Prostate gland (tissue), 2 donors: ENCODE measurements around the gene CPLX1. TPM values are rescaled to one million over a fixed set of nuclear protein-coding genes. Genes with fewer than 3 reads are reported as not detected.

Experiments
- DNase-seq: peaks from one replicate; pipeline ENCODE4 v3.0.0-alpha.2; 2019; ENCODE audit warnings: low spot score
- H3K27ac ChIP-seq, 2 donors: fragments of 200-600 bp; sonication (generic); 2 replicates each; pipeline ENCODE4 v1.5.1; 2017 to 2019
- H3K27me3 ChIP-seq: fragments of 200-600 bp; sonication (generic); replicated peaks from 2 replicates; pipeline ENCODE4 v1.5.1; 2019; ENCODE audit not compliant: insufficient read depth
- H3K36me3 ChIP-seq, 2 donors: fragments of 200-600 bp; sonication (generic); 1 replicate in 1 of 2; 2 replicates in 1 of 2; pipeline versions ENCODE4 v1.5.1 to v1.8.1; 2017 to 2019
- H3K4me1 ChIP-seq: fragments of 200-600 bp; sonication (generic); replicated peaks from 2 replicates; pipeline ENCODE4 v1.5.1; 2019
- H3K4me3 ChIP-seq, 2 donors: fragments of 200-600 bp; sonication (generic); 2 replicates each; pipeline ENCODE4 v1.5.1; 2017 to 2019
- H3K9me3 ChIP-seq: fragments of 200-600 bp; sonication (generic); 2 replicates; pipeline ENCODE4 v1.5.1; 2017
- CTCF ChIP-seq, 4 experiments: fragments of 200-600 bp in 2 of 4; fragments of 450-650 bp in 2 of 4; sonication (generic) in 2 of 4; IDR thresholded peaks; 1 replicate in 3 of 4; 2 replicates in 1 of 4; pipeline ENCODE4 v1.5.1; 2016 to 2019; ENCODE audit warnings: antibody characterized with exemption in 4 of 4, mild to moderate bottlenecking in 2 of 4, moderate library complexity in 2 of 4
- POLR2A ChIP-seq: fragments of 450-650 bp; IDR thresholded peaks from one replicate; pipeline ENCODE4 v1.6.1; 2016; ENCODE audit warnings: antibody characterized with exemption, mild to moderate bottlenecking
- POLR2AphosphoS5 ChIP-seq: sonication (generic); formaldehyde crosslinking; IDR thresholded peaks from one replicate; pipeline ENCODE4 v1.6.1; 2017; ENCODE audit warnings: antibody characterized with exemption
- WGBS: methylation state at CpG from one replicate; pipeline ENCODE4 v1.1.5; 2018; 5-methylcytosine and 5-hydroxymethylcytosine counted together
- intact Hi-C: fragments of 100-400 bp; cut with DNase I; formaldehyde crosslinking; loops from one replicate; pipeline ENCODE4 v1.14.2; 2022
- total RNA-seq, 2 donors: library from RNA; depleted of rRNA; stranded (reverse); fragments of >200 nt; gene quantifications; one replicate each; pipeline ENCODE4 v1.1.0, GENCODE V29; 2016

The CPLX1 gene
- total RNA-seq, 2 donors from 2014 or later = 2.5 to 4.4 TPM

DNA sequence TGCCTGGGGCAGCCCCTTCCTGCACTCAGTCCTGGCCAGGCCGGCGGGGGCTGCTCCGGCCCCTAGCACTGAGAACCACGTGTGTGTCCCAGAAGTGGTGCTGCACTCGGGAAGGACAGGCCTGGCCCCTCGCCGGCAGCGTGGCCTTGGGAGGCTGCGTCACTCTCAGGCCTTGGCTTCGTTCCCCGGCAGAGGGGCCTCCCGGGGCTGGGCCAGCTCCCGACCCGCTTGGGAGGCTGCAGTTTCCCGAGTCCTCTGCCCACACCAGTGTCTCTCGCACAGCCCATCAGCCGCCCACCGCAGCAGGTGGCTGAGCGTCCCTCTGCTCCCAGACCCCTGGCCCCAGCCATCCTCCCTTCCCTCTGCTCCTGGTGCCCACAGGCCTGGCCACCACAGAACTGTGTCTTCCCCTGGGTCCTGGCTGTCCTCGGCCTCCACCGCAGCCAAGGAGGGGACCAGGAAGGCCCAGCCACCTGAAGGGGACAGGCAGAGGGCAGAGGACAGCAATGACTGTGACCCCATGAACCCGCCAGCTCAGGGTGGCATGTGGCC lies 10.9 kb upstream of the CPLX1 start:
- H3K9me3 ChIP-seq = no peaks in the 10 kb centered on the region

GRCh38 chr4:836003-836511 lies 10.1 kb upstream of the CPLX1 start:
- Histone ChIP-seq H3K9me3 (no peaks in the 10 kb centered on the region), H3K36me3 (no peaks in the 10 kb centered on the region), H3K27me3 (no peaks in the 10 kb centered on the region), H3K4me1 (no peaks in the 10 kb centered on the region), H3K4me3 (no peak overlapping the region), H3K27ac (no peak overlapping the region)
- intact Hi-C loops = no loop called here
- no peak for DNase-seq
- WGBS = 92% methylated on average over 32 of the region's 32 CpGs
- TF ChIP-seq POLR2AphosphoS5 = no peak
- no peak for TF ChIP-seq POLR2A
- TF ChIP-seq CTCF (IDR thresholded peaks at IDR 0.05) = no peak

More for the DNA sequence above, 10.9 kb upstream of the CPLX1 start:
- Histone ChIP-seq H3K36me3 (no peaks in the 10 kb centered on the region), H3K27me3 (no peaks in the 10 kb centered on the region), H3K4me3 (no peak overlapping the region), H3K4me1 (no peaks in the 10 kb centered on the region), H3K27ac (no peak overlapping the region)
- TF ChIP-seq CTCF (IDR thresholded peaks at IDR 0.05) = no peak
- TF ChIP-seq POLR2A = no peak
- TF ChIP-seq POLR2AphosphoS5 = no peak
- intact Hi-C loops = no loop called here
- no peak for DNase-seq
- WGBS = 87% methylated on average over 21 of the region's 22 CpGs

DNA sequence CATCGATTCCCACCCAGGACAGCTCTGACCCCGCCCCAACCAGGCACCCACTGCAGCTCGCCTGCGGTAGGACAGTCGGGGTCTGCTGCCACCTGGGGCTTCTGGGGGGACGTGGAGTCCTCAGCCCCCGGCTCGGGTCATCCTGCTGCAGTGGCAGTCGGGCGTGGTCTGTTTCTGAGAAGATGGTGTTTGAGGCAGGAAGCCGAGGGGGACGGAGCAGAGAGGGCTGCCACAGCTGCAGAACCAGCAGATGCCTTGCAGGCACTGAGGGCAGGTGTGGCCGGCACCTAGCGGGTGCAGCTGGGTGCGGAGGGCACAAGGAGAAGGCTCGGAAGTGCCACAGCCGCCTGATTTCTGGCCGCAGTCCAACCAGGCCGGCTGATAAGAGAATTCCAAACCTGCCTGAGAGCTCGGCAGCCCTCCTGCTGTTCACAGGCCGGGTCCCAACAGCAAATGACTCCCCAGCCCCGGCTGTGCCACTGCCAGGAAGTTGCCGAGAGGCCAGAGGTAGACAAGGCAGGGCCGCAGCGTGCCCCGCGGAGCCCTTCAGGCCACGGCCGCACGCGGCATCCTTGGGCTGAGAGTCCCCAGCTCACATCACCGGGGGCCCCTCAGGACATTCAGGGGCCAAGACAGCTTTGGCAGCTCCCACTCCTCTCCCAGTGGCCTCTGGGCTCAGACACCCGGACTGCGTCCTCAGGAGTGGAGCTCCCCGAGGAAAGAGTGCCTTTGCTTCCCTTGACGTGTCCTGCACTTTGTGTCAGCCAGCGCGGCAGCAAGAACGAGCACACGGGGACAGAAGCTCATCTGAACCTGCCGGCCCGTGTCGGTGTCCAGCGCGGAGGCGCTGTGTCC lies 9.4 kb upstream of the CPLX1 start:
- no peak for TF ChIP-seq POLR2A
- no peak for TF ChIP-seq POLR2AphosphoS5
- no peak for TF ChIP-seq CTCF (IDR thresholded peaks at IDR 0.05)
- no peak for DNase-seq
- no peak overlapping the region for H3K27ac ChIP-seq
- no peak overlapping the region for H3K4me3 ChIP-seq
- intact Hi-C loops = no loop called here
- H3K36me3 ChIP-seq = no peaks in the 10 kb centered on the region
- no peaks in the 10 kb centered on the region for H3K4me1 ChIP-seq
- H3K9me3 ChIP-seq = no peaks in the 10 kb centered on the region
- no peaks in the 10 kb centered on the region for H3K27me3 ChIP-seq
- 81% methylated on average over 42 of the region's 46 CpGs for WGBS

GRCh38 chr4:834368-835147 lies 8.6 kb upstream of the CPLX1 start:
- Histone ChIP-seq H3K27ac (no peak overlapping the region), H3K36me3 (no peaks in the 10 kb centered on the region), H3K4me1 (no peaks in the 10 kb centered on the region), H3K27me3 (no peaks in the 10 kb centered on the region), H3K9me3 (no peaks in the 10 kb centered on the region), H3K4me3 (no peak overlapping the region)
- TF ChIP-seq CTCF (IDR thresholded peaks at IDR 0.05) (no peak), POLR2AphosphoS5 (no peak), POLR2A (no peak)
- no peak for DNase-seq
- WGBS = 80% methylated on average over 26 of the region's 29 CpGs
- intact Hi-C loops = no loop called here
